ENCODE measurements around the gene PAPPA. TPM values are rescaled to one million over a fixed set of nuclear protein-coding genes. Genes with fewer than 3 reads are reported as not detected.

The PAPPA gene
- total RNA-seq, 2 donors from 2014 or later: 0.09 TPM

GRCh38 chr9:116230051-116230632 is 76.6 kb downstream of the PAPPA start:
- peaks cover 15% of the 10 kb centered on the region for H3K27me3 ChIP-seq (ENCODE audit: control insufficient read depth, insufficient read depth, low read length, poor library complexity, severe bottlenecking)
- no peak overlapping the region for H3K27ac ChIP-seq (ENCODE audit: low read depth, low read length)
- Mint-ChIP-seq H3K4me3 (no peak overlapping the region), H3K27me3 (ENCODE audit: insufficient read depth) (peaks cover 48% of the 10 kb centered on the region), H3K36me3 (ENCODE audit: low read depth) (no peaks in the 10 kb centered on the region), H3K9me3 (no peaks in the 10 kb centered on the region), H3K27ac (no peak overlapping the region), H3K4me1 (no peaks in the 10 kb centered on the region)
- H3K36me3 ChIP-seq (ENCODE audit: control insufficient read depth, insufficient read depth, low read length): no peaks in the 10 kb centered on the region
- 0% methylated on average over 1 of the region's 1 CpG for WGBS, 2 experiments (ENCODE audit: insufficient coverage in 1 of 2, insufficient read length in 1 of 2)
- no peak overlapping the region for H3K4me3 ChIP-seq (ENCODE audit: low read length)
- no peak overlapping the region for H3K9ac ChIP-seq (ENCODE audit: extremely low read depth, low read length, poor library complexity, severe bottlenecking)
- no peaks in the 10 kb centered on the region for H3K4me1 ChIP-seq (ENCODE audit: control insufficient read depth, insufficient read depth, low read length)
- no peak for DNase-seq
- no peak for TF ChIP-seq CTCF (conservative IDR thresholded peaks at IDR 0.05)
- H3K9me3 ChIP-seq (ENCODE audit: control insufficient read depth, low read length): no peaks in the 10 kb centered on the region

- Mint-ChIP-seq H3K36me3 (ENCODE audit: low read depth) (no peaks in the 10 kb centered on the region), H3K27me3 (ENCODE audit: insufficient read depth) (peaks cover 49% of the 10 kb centered on the region), H3K27ac (no peak overlapping the region), H3K9me3 (no peaks in the 10 kb centered on the region), H3K4me3 (no peak overlapping the region), H3K4me1 (no peaks in the 10 kb centered on the region)
- no peaks in the 10 kb centered on the region for H3K36me3 ChIP-seq (ENCODE audit: control insufficient read depth, insufficient read depth, low read length)
- no peaks in the 10 kb centered on the region for H3K4me1 ChIP-seq (ENCODE audit: control insufficient read depth, insufficient read depth, low read length)
- TF ChIP-seq CTCF (conservative IDR thresholded peaks at IDR 0.05): no peak
- H3K4me3 ChIP-seq (ENCODE audit: low read length): no peak overlapping the region
- no peaks in the 10 kb centered on the region for H3K9me3 ChIP-seq (ENCODE audit: control insufficient read depth, low read length)
- H3K9ac ChIP-seq (ENCODE audit: extremely low read depth, low read length, poor library complexity, severe bottlenecking): no peak overlapping the region
- no peak for DNase-seq
- 87 to 100% methylated on average over 3 to 5 of the region's 5 CpGs for WGBS, 2 experiments (ENCODE audit: insufficient coverage in 1 of 2, insufficient read length in 1 of 2)
- H3K27me3 ChIP-seq (ENCODE audit: control insufficient read depth, insufficient read depth, low read length, poor library complexity, severe bottlenecking): peaks cover 15% of the 10 kb centered on the region
- H3K27ac ChIP-seq (ENCODE audit: low read depth, low read length): no peak overlapping the region
These were observed 79.0 kb downstream of the PAPPA start for GRCh38 chr9:116232424-116233159.

- TF ChIP-seq CTCF (conservative IDR thresholded peaks at IDR 0.05): no peak
- no peak overlapping the region for H3K4me3 Mint-ChIP-seq
- peaks cover 48% of the 10 kb centered on the region for H3K27me3 Mint-ChIP-seq (ENCODE audit: insufficient read depth)
- H3K4me1 Mint-ChIP-seq: no peaks in the 10 kb centered on the region
- no peaks in the 10 kb centered on the region for H3K36me3 Mint-ChIP-seq (ENCODE audit: low read depth)
- no peak overlapping the region for H3K27ac Mint-ChIP-seq
- no peak overlapping the region for H3K4me3 ChIP-seq (ENCODE audit: low read length)
- no peak for DNase-seq
- no peaks in the 10 kb centered on the region for H3K4me1 ChIP-seq (ENCODE audit: control insufficient read depth, insufficient read depth, low read length)
- H3K27ac ChIP-seq (ENCODE audit: low read depth, low read length): no peak overlapping the region
- no peaks in the 10 kb centered on the region for H3K36me3 ChIP-seq (ENCODE audit: control insufficient read depth, insufficient read depth, low read length)
- H3K9me3 ChIP-seq (ENCODE audit: control insufficient read depth, low read length): no peaks in the 10 kb centered on the region
- H3K9me3 Mint-ChIP-seq: no peaks in the 10 kb centered on the region
- WGBS, 2 experiments (ENCODE audit: insufficient coverage in 1 of 2, insufficient read length in 1 of 2): 94 to 96% methylated on average over 3 of the region's 3 CpGs
- H3K27me3 ChIP-seq (ENCODE audit: control insufficient read depth, insufficient read depth, low read length, poor library complexity, severe bottlenecking): peaks cover 15% of the 10 kb centered on the region
- no peak overlapping the region for H3K9ac ChIP-seq (ENCODE audit: extremely low read depth, low read length, poor library complexity, severe bottlenecking)
These were observed 79.6 kb downstream of the PAPPA start for GRCh38 chr9:116233160-116233530.
